Mesendoderm (in vitro differentiated cells): Measurements from ENCODE around the gene MAIP1.

Experiments
- DNase-seq: peaks from one replicate; pipeline ENCODE4 v3.0.0; 2013
- H2AK5ac ChIP-seq: 2 replicates; pipeline ENCODE4 v1.6.1; 2013; ENCODE audit warnings: low read length, inconsistent platforms
- H2BK120ac ChIP-seq: 2 replicates; pipeline ENCODE4 v1.6.1; 2013; ENCODE audit warnings: low read depth, mild to moderate bottlenecking, low read length, moderate library complexity, mixed read lengths
- H2BK15ac ChIP-seq: replicated peaks from 2 replicates; pipeline ENCODE4 v1.6.1; 2013; ENCODE audit warnings: low read depth, mild to moderate bottlenecking, moderate library complexity
- H2BK5ac ChIP-seq: 2 replicates; pipeline ENCODE4 v1.6.1; 2013; ENCODE audit warnings: low read length, inconsistent platforms
- H3K18ac ChIP-seq: 2 replicates; pipeline ENCODE4 v1.6.1; 2013; ENCODE audit warnings: mild to moderate bottlenecking, low read length, mixed read lengths
- H3K23ac ChIP-seq: one replicate; pipeline ENCODE4 v1.6.1; 2013; ENCODE audit warnings: low read length
- H3K27ac ChIP-seq: 2 replicates; pipeline ENCODE4 v1.5.1; 2013; ENCODE audit warnings: low read depth, mild to moderate bottlenecking, inconsistent platforms, low read length, moderate library complexity
- H3K27me3 ChIP-seq: 2 replicates; pipeline ENCODE4 v1.6.1; 2013; ENCODE audit warnings: low read length, control low read depth, mild to moderate bottlenecking, inconsistent platforms; ENCODE audit not compliant: insufficient read depth, poor library complexity
- H3K36me3 ChIP-seq: 2 replicates; pipeline ENCODE4 v1.6.1; 2013; ENCODE audit warnings: low read length, inconsistent platforms; ENCODE audit not compliant: control insufficient read depth, insufficient read depth
- H3K4ac ChIP-seq: one replicate; pipeline ENCODE4 v1.6.1; 2013; ENCODE audit warnings: low read depth, mild to moderate bottlenecking, low read length, moderate library complexity
- H3K4me1 ChIP-seq: 2 replicates; pipeline ENCODE4 v1.6.1; 2013; ENCODE audit warnings: low read depth, low read length, inconsistent platforms; ENCODE audit not compliant: control insufficient read depth
- H3K4me2 ChIP-seq: 2 replicates; pipeline ENCODE4 v1.6.1; 2013; ENCODE audit warnings: low read length
- H3K4me3 ChIP-seq: 2 replicates; pipeline ENCODE4 v1.5.1; 2013; ENCODE audit warnings: mild to moderate bottlenecking, low read length
- H3K56ac ChIP-seq: one replicate; pipeline ENCODE4 v1.6.1; 2013; ENCODE audit warnings: low read length
- H3K79me1 ChIP-seq: 2 replicates; pipeline ENCODE4 v1.6.1; 2013; ENCODE audit warnings: low read length, inconsistent platforms
- H3K79me2 ChIP-seq: 2 replicates; pipeline ENCODE4 v1.6.1; 2013; ENCODE audit warnings: mild to moderate bottlenecking, low read length; ENCODE audit not compliant: control insufficient read depth, insufficient read depth
- H3K9ac ChIP-seq: 2 replicates; pipeline ENCODE4 v1.6.1; 2013; ENCODE audit warnings: low read length, inconsistent platforms
- H4K5ac ChIP-seq: one replicate; pipeline ENCODE4 v1.6.1; 2013; ENCODE audit warnings: low read length
- H4K8ac ChIP-seq: one replicate; pipeline ENCODE4 v1.6.1; 2013; ENCODE audit warnings: low read depth, mild to moderate bottlenecking, control low read depth, low read length, moderate library complexity
- WGBS: extraction: QIAGEN DNeasy Blood & Tissue Kit; methylation state at CpG from one replicate; pipeline ENCODE4 v1.1.7; 2013; ENCODE audit warnings: low lambda C conversion rate, missing lambda C conversion rate; ENCODE audit not compliant: insufficient coverage; ENCODE audit errors: extremely low coverage; 5-methylcytosine and 5-hydroxymethylcytosine counted together

MAIP1 gene

DNA sequence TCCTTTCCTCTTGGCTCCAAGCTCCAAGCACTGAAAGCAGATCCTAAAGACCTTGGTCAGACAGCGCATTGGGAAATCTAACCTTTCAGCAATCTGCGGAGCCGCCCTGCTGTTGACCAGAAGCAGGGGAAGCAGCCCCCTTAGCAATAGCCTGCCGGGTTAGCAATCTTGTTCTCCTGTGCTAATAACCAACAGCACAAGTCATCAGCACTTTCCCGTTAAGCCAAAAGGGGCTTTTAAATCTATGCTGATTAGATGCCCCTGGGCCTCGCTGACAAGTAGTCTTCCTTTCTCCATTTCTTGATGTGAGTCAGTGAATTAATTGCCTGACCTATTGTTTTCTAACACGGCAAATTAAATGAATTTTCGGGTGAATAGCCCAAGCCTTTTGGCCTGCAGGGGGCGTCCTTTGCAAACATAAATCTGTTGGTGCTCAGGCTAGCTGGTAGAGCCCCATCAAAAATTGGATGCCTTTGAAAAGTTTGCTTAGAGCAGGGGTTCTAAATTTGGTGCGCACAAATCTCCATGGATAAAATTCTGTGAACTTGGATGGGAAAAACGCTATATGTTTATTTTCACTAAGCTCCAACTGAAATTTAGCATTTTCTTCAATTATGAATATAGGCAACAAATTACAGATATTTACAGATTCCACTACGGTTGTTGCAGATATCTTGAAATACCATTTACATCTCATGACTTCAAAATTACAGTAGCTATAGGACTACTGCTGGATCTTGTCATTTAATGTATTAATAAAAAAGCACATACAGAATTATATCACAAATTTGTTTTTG lies 24.6 kb downstream of the MAIP1 start:
- no peak overlapping the region for H3K23ac ChIP-seq
- H3K9ac ChIP-seq: peak overlapping the region; percentile 50
- peak overlapping the region; percentile 89 for H2BK15ac ChIP-seq
- no peak overlapping the region for H2AK5ac ChIP-seq
- peak overlapping the region; percentile 71 for H3K18ac ChIP-seq
- peak overlapping the region; percentile 81 for H3K4ac ChIP-seq
- peak overlapping the region; percentile 24 for H3K27ac ChIP-seq
- no CpG with 5 or more reads among the region's 12 CpGs for WGBS
- H3K4me3 ChIP-seq: no peak overlapping the region
- peak overlapping the region; percentile 89 for H2BK120ac ChIP-seq
- H4K5ac ChIP-seq: no peak overlapping the region
- no peaks in the 10 kb centered on the region for H3K27me3 ChIP-seq
- H2BK5ac ChIP-seq: no peak overlapping the region
- DNase-seq: peak; percentile 91
- no peaks in the 10 kb centered on the region for H3K79me2 ChIP-seq
- no peaks in the 10 kb centered on the region for H3K36me3 ChIP-seq
- H3K79me1 ChIP-seq: no peaks in the 10 kb centered on the region
- peak overlapping the region; percentile 84 for H3K56ac ChIP-seq
- H4K8ac ChIP-seq: no peak overlapping the region
- peaks cover 1% of the 10 kb centered on the region for H3K4me1 ChIP-seq
- H3K4me2 ChIP-seq: no peak overlapping the region

DNA sequence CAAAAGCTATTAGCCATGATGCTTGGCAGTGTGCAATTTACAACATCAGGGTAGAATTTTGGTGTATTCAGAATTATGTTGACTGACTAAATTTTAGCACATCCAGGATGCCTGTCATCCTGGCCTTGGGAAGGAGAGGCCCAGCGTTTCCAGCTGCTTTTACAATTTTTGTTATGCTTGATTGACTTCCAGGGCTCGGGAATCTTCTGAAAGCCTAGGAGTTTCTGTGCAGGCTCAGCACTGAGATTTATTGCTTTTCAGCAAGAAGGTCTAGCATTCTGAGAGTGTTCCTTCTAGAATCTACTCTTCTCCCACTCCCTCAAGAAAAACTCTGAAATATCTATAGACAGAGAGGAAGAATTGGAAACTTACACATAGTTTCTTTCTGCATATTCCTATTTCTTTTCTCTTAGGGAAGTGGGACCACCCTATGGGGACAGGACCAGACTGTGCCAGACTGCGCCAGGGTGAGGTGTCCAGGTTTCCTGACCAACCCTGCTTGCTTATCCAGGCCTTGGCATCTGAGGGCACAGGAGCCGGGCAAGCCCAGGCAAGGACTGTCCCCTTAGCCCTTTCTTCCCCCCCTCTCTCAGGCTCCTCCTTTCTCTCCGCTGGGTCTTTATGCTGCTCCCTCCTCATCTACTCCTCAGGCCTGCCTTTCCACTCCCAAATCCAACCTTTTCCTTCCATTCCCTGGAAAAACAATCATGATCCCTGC lies 26.9 kb downstream of the MAIP1 start:
- peak overlapping the region; percentile 55 for H2AK5ac ChIP-seq
- H4K5ac ChIP-seq: no peak overlapping the region
- H3K4me3 ChIP-seq: no peak overlapping the region
- H3K36me3 ChIP-seq: no peaks in the 10 kb centered on the region
- H2BK5ac ChIP-seq: peak overlapping the region; percentile 81
- peak overlapping the region; percentile 88 for H3K4ac ChIP-seq
- no peaks in the 10 kb centered on the region for H3K79me1 ChIP-seq
- peak overlapping the region; percentile 86 for H3K18ac ChIP-seq
- H3K23ac ChIP-seq: no peak overlapping the region
- no peak overlapping the region for H3K27ac ChIP-seq
- H4K8ac ChIP-seq: peak overlapping the region; percentile 16
- H2BK15ac ChIP-seq: no peak overlapping the region
- peaks cover 1% of the 10 kb centered on the region for H3K4me1 ChIP-seq
- H3K4me2 ChIP-seq: no peak overlapping the region
- H3K56ac ChIP-seq: peak overlapping the region; percentile 67
- H2BK120ac ChIP-seq: no peak overlapping the region
- DNase-seq: no peak
- no CpG with 5 or more reads among the region's 5 CpGs for WGBS
- H3K79me2 ChIP-seq: no peaks in the 10 kb centered on the region
- H3K27me3 ChIP-seq: no peaks in the 10 kb centered on the region
- no peak overlapping the region for H3K9ac ChIP-seq

DNA sequence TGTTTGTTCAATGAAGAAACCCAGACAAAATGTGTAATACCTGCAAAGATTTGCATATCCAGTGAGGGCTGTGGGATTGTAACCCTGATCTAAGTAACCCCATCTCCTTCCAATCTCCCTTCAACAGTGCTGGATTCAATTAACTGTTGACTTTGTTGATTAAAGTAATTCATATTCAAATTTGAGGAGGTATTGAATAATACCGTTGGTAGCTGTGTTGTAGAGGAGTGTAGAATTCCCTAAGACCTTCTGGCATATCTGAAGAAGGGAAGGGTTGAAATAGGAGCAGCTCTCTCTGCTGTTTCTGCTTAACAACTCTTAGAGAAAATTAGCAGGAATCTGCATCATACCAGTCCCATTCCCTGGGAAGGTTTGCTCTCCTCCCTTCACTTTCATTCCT lies 28.2 kb downstream of the MAIP1 start:
- Histone ChIP-seq H3K4me3 (no peak overlapping the region), H3K79me1 (no peaks in the 10 kb centered on the region), H3K9ac (no peak overlapping the region), H3K56ac (no peak overlapping the region), H2BK15ac (no peak overlapping the region), H3K36me3 (no peaks in the 10 kb centered on the region), H2BK5ac (no peak overlapping the region), H3K4ac (no peak overlapping the region), H3K18ac (peak overlapping the region; percentile 34), H3K4me2 (no peak overlapping the region), H4K5ac (no peak overlapping the region), H2AK5ac (no peak overlapping the region), H3K27me3 (no peaks in the 10 kb centered on the region), H4K8ac (no peak overlapping the region), H2BK120ac (no peak overlapping the region), H3K79me2 (no peaks in the 10 kb centered on the region), H3K4me1 (peaks cover 7% of the 10 kb centered on the region), H3K27ac (no peak overlapping the region), H3K23ac (no peak overlapping the region)
- no peak for DNase-seq
- WGBS: no CpG with 5 or more reads among the region's 1 CpG

DNA sequence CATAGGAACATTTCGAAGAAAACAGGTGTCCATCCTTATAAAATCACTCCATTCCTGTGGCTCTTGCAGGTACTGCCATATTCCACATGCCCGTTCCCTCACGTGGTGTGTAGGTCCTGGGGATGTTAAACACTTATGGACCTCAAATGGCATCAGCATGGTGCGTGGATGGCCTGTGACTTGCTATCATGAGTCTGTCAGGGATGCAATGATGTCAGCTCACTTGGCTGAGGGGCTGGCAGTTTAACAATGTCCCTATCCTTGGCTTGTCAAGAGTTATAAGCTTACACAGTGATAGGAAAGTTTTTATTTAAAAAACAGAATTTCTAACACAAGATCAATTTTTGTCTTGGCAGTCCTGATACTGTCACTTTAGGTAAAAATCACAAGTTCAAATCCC lies 28.8 kb downstream of the MAIP1 start:
- Histone ChIP-seq H3K27me3 (no peaks in the 10 kb centered on the region), H3K4me3 (no peak overlapping the region), H3K9ac (no peak overlapping the region), H4K8ac (no peak overlapping the region), H2BK15ac (peak overlapping the region; percentile 76), H3K79me2 (no peaks in the 10 kb centered on the region), H3K36me3 (no peaks in the 10 kb centered on the region), H3K4me1 (peaks cover 7% of the 10 kb centered on the region), H3K79me1 (no peaks in the 10 kb centered on the region), H3K4me2 (no peak overlapping the region), H2AK5ac (peak overlapping the region; percentile 75), H3K4ac (peak overlapping the region; percentile 79), H2BK5ac (peak overlapping the region; percentile 64), H3K23ac (no peak overlapping the region), H3K27ac (no peak overlapping the region), H3K56ac (peak overlapping the region; percentile 65), H2BK120ac (peak overlapping the region; percentile 73), H4K5ac (no peak overlapping the region), H3K18ac (peak overlapping the region; percentile 77)
- DNase-seq: no peak
- no CpG with 5 or more reads among the region's 4 CpGs for WGBS

DNA sequence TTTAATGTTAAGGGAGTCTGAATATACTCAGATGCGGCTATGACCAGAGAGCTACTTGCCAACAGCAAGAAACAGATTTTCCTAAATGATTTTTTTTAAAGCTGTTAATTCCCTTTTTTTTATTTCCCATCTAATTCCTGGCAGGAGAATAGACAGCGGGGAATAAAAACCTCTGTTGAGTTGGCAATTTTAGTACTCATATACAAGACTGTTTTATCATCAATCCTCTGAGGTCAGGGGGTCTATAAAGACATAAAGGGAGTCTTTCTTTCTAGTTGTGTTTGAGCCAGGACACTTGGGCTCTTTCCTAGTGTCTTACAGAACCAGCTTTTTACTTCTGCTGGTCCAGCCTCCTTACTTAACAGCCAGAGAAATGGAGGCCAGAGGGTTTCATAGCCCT lies 29.4 kb downstream of the MAIP1 start:
- Histone ChIP-seq H3K56ac (peak overlapping the region; percentile 34), H2BK120ac (peak overlapping the region; percentile 73), H2BK5ac (no peak overlapping the region), H3K4me2 (no peak overlapping the region), H3K4me1 (peaks cover 7% of the 10 kb centered on the region), H3K18ac (peak overlapping the region; percentile 77), H4K8ac (no peak overlapping the region), H2BK15ac (peak overlapping the region; percentile 76), H3K4me3 (no peak overlapping the region), H3K79me2 (no peaks in the 10 kb centered on the region), H2AK5ac (no peak overlapping the region), H3K27ac (no peak overlapping the region), H3K9ac (no peak overlapping the region), H3K4ac (peak overlapping the region; percentile 79), H3K36me3 (no peaks in the 10 kb centered on the region), H3K27me3 (no peaks in the 10 kb centered on the region), H3K23ac (no peak overlapping the region), H3K79me1 (no peaks in the 10 kb centered on the region), H4K5ac (no peak overlapping the region)
- no CpG with 5 or more reads among the region's 2 CpGs for WGBS
- no peak for DNase-seq
